ENCODE measurements around the gene SLAMF9. TPM values are rescaled to one million over a fixed set of nuclear protein-coding genes. Genes with fewer than 3 reads are reported as not detected.

SLAMF9 gene
- total RNA-seq, 1 donor = not detected

GRCh38 chr1:159921700-159922504, 32.1 kb downstream of the SLAMF9 start:
- H3K4me3 ChIP-seq (ENCODE audit: low read depth, low read length) = peak overlapping the region; percentile 90
- TF ChIP-seq CTCF (IDR thresholded peaks at IDR 0.05; ENCODE audit: insufficient read depth, low read depth, low read length) = no peak
- DNase-seq (ENCODE audit: low read depth) = peak; percentile 40

GRCh38 chr1:159921251-159921650, 32.8 kb downstream of the SLAMF9 start:
- peak; percentile 56 for DNase-seq (ENCODE audit: low read depth)
- TF ChIP-seq CTCF (IDR thresholded peaks at IDR 0.05; ENCODE audit: insufficient read depth, low read depth, low read length) = no peak
- H3K4me3 ChIP-seq (ENCODE audit: low read depth, low read length) = no peak overlapping the region

GRCh38 chr1:159920651-159921050, 33.4 kb downstream of the SLAMF9 start:
- DNase-seq (ENCODE audit: low read depth) = no peak
- no peak overlapping the region for H3K4me3 ChIP-seq (ENCODE audit: low read depth, low read length)
- no peak for TF ChIP-seq CTCF (IDR thresholded peaks at IDR 0.05; ENCODE audit: insufficient read depth, low read depth, low read length)

- H3K4me3 ChIP-seq (ENCODE audit: low read depth, low read length) = no peak overlapping the region
- DNase-seq (ENCODE audit: low read depth) = no peak
- no peak for TF ChIP-seq CTCF (IDR thresholded peaks at IDR 0.05; ENCODE audit: insufficient read depth, low read depth, low read length)
Observed at GRCh38 chr1:159920202-159920601, 33.8 kb downstream of the SLAMF9 start.

GRCh38 chr1:159919236-159919865, 34.7 kb downstream of the SLAMF9 start:
- no peak overlapping the region for H3K4me3 ChIP-seq (ENCODE audit: low read depth, low read length)
- no peak for DNase-seq (ENCODE audit: low read depth)
- no peak for TF ChIP-seq CTCF (IDR thresholded peaks at IDR 0.05; ENCODE audit: insufficient read depth, low read depth, low read length)

GRCh38 chr1:159918352-159919200, 35.5 kb downstream of the SLAMF9 start:
- DNase-seq (ENCODE audit: low read depth) = peak; percentile 55
- no peak for TF ChIP-seq CTCF (IDR thresholded peaks at IDR 0.05; ENCODE audit: insufficient read depth, low read depth, low read length)
- H3K4me3 ChIP-seq (ENCODE audit: low read depth, low read length) = no peak overlapping the region
